Measurements from ENCODE around the gene NELL1.

DNA sequence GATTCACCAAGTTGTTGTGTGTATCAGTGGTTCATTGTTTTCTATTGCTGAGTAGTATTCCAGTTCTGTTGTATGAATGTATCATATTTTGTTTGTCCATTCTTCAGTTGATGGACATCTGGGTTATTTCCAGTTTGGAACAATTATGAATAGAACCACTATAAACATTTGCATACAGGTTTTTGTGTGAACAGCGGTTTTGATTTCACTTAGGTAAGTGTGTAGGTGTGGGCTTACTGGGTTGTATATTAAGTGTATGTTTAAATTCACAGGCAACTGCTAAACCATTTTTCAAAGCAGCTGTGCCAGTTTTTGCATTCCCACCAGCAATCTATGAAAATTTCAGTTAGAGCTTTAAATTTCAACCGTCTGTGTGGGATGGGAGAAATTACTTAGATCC, 217.8 kb downstream of the NELL1 start:
- TF ChIP-seq CTCF (IDR thresholded peaks at IDR 0.05; ENCODE audit: low read depth, low read length, poor library complexity, severe bottlenecking) (no peak), EZH2phosphoT487 (IDR thresholded peaks at IDR 0.05; ENCODE audit: borderline replicate concordance, low read length) (no peak)
